Cerebellar cortex (tissue), 1 donor: ENCODE results near the gene ARL8B.

Source experiments
- DNase-seq: peaks from one replicate; pipeline ENCODE4 v3.0.0-alpha.2; 2015; ENCODE audit warnings: low spot score

The ARL8B gene

GRCh38 chr3:5187156-5187919 lies 65.2 kb downstream of the ARL8B start, which contains the start of gene EDEM1:
Gene EDEM1, plus strand, starts transcription at chr3:5187707. Its CDS starts 99 bp downstream, at chr3:5187806.
- peak; percentile 88 for DNase-seq

- no peak for DNase-seq
Measured at GRCh38 chr3:5187920-5188418, 65.9 kb downstream of the ARL8B start.

GRCh38 chr3:5188419-5189221 lies 66.5 kb downstream of the ARL8B start:
- no peak for DNase-seq

GRCh38 chr3:5190147-5190791 lies 68.2 kb downstream of the ARL8B start:
- no peak for DNase-seq

- DNase-seq: no peak
Measured at GRCh38 chr3:5191555-5192304, 69.6 kb downstream of the ARL8B start.

- no peak for DNase-seq
Measured at GRCh38 chr3:5192571-5193365, 70.7 kb downstream of the ARL8B start.

GRCh38 chr3:5194341-5194740 lies 72.2 kb downstream of the ARL8B start:
- DNase-seq: no peak

- DNase-seq: no peak
Measured at GRCh38 chr3:5194801-5195509, 72.9 kb downstream of the ARL8B start.

GRCh38 chr3:5195605-5196004 lies 73.5 kb downstream of the ARL8B start:
- no peak for DNase-seq

GRCh38 chr3:5197022-5197421 lies 74.9 kb downstream of the ARL8B start:
- no peak for DNase-seq

- no peak for DNase-seq
Measured at GRCh38 chr3:5197470-5198312, 75.6 kb downstream of the ARL8B start.

GRCh38 chr3:5198313-5198677 lies 76.2 kb downstream of the ARL8B start:
- DNase-seq: no peak

- DNase-seq: no peak
Measured at GRCh38 chr3:5198986-5199731, 77.1 kb downstream of the ARL8B start.

- DNase-seq: no peak
Measured at GRCh38 chr3:5201536-5201935, 79.4 kb downstream of the ARL8B start.

- DNase-seq: no peak
Measured at GRCh38 chr3:5202222-5202621, 80.1 kb downstream of the ARL8B start.

GRCh38 chr3:5205165-5205941 lies 83.3 kb downstream of the ARL8B start:
- no peak for DNase-seq

- no peak for DNase-seq
Measured at GRCh38 chr3:5210926-5211325, 88.8 kb downstream of the ARL8B start.
